ENCODE results near the gene SFXN2. TPM values are rescaled to one million over a fixed set of nuclear protein-coding genes. Genes with fewer than 3 reads are reported as not detected.

Gene SFXN2
- total and polyA plus RNA-seq, 8 donors: 15.7 to 21.0 (median 17.9) TPM

DNA sequence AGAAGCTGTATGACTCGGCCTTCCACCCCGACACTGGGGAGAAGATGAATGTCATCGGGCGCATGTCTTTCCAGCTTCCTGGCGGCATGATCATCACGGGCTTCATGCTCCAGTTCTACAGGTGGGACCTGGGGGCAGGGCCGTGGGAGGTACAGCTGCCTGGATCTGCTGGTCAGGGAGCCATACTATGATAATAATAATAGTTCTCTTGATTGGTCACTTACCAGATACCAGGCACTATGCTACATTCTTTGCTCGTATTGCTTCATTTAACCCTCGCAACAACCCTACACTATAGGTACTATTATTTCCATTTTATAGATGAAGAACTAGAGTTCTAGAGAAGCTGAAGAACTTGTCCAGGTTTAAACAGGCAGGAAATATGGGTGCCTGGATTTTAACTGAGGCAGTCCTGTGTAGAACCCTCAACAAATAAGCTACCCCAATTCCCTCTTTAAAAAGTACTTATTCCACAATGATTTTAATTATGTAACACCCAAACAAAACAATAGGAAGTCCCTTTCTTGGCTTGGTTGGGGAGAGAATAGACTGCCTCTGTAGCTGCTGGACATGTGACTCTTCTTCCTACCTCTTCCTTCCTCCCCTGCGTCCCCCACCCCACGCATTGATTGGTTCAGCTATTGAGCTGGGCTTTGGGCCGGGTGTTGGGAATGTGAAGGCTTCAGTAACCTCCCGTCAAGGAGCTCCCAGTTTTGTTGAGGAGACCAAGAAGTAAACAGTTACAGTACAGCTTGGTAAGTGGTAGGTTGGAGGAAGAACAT lies 12.8 kb downstream of the SFXN2 start:
- ATAC-seq: peak; percentile 9
- no peaks in the 10 kb centered on the region for H3K9me3 ChIP-seq
- peak overlapping the region in 1 of 2 donors; percentile 33 for H3K27ac ChIP-seq
- peaks cover 0 to 13% of the 10 kb centered on the region in 2 donors for H3K4me1 ChIP-seq
- H3K27me3 ChIP-seq: no peaks in the 10 kb centered on the region
- DNase-seq: no peak
- H3K4me3 ChIP-seq: no peak overlapping the region
- TF ChIP-seq, protein P1, sequence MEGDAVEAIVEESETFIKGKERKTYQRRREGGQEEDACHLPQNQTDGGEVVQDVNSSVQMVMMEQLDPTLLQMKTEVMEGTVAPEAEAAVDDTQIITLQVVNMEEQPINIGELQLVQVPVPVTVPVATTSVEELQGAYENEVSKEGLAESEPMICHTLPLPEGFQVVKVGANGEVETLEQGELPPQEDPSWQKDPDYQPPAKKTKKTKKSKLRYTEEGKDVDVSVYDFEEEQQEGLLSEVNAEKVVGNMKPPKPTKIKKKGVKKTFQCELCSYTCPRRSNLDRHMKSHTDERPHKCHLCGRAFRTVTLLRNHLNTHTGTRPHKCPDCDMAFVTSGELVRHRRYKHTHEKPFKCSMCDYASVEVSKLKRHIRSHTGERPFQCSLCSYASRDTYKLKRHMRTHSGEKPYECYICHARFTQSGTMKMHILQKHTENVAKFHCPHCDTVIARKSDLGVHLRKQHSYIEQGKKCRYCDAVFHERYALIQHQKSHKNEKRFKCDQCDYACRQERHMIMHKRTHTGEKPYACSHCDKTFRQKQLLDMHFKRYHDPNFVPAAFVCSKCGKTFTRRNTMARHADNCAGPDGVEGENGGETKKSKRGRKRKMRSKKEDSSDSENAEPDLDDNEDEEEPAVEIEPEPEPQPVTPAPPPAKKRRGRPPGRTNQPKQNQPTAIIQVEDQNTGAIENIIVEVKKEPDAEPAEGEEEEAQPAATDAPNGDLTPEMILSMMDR (IDR thresholded peaks at IDR 0.05): no peak
- intact Hi-C loops (cut with DNase I): loop anchor here in 1 of 2 donors (5.0 kb wide), 1 partner anchor 175 kb away; no protein-coding TSS in a partner anchor
- H3K36me3 ChIP-seq: peaks cover 0 to 14% of the 10 kb centered on the region in 2 donors

DNA sequence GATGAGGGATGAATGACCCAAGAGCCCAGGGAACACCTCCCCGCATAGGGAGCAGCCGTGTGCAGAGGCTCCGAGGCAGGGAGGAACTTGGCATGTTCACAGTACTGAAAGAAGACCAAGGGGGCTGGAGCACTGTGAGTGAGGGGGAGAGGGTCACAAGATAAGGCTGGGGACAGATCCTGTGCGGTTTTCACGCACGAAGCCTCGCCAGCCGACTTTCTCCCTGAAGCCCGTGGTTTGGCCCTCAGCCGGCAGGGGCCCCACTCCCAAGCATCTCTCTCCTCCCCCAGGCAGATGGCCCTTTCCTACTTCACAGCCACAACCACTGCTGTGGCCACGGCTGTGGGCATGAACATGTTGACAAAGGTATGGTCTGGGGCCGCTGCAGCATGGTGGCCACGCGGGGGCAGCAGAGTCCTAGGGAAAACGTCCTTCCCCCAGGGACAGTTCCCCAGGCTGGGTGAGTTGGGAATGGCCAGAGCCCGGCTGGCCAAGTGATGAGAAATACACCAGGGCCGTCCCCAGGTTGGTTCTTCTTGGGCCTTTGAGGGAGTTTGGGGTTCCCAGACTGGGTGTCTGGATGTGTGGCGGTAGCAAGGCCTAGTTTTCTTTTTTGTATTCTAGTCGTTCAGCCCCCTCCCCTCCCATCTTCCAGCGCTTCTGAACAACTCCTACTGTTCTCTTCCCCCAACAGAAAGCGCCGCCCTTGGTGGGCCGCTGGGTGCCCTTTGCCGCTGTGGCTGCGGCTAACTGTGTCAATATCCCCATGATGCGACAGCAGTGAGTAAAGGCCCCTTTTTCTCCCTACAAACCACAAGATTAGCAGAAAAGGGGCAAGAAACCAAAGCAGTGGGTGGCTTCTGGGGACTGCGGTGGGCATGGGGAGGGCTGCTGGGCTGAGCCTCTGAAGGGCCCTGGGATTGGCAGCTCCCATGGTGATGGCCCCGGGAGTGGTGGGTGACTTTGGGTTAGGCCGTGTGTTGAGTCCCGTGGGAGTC lies 14.9 kb downstream of the SFXN2 start:
- H3K27me3 ChIP-seq: no peaks in the 10 kb centered on the region
- no peak overlapping the region for H3K4me3 ChIP-seq
- peak; percentile 97 for ATAC-seq
- no peak overlapping the region for H3K27ac ChIP-seq
- peak; percentile 67 to 96 (median 86) for DNase-seq
- intact Hi-C loops (cut with DNase I): loop anchor here in 1 of 2 donors (5.0 kb wide), 1 partner anchor 173 kb away; no protein-coding TSS in a partner anchor
- no peaks in the 10 kb centered on the region for H3K9me3 ChIP-seq
- TF ChIP-seq, protein P1 (IDR thresholded peaks at IDR 0.05): peak; percentile 84 to 96
- H3K4me1 ChIP-seq: peaks cover 0 to 13% of the 10 kb centered on the region in 2 donors
- peaks cover 0 to 14% of the 10 kb centered on the region in 2 donors for H3K36me3 ChIP-seq

DNA sequence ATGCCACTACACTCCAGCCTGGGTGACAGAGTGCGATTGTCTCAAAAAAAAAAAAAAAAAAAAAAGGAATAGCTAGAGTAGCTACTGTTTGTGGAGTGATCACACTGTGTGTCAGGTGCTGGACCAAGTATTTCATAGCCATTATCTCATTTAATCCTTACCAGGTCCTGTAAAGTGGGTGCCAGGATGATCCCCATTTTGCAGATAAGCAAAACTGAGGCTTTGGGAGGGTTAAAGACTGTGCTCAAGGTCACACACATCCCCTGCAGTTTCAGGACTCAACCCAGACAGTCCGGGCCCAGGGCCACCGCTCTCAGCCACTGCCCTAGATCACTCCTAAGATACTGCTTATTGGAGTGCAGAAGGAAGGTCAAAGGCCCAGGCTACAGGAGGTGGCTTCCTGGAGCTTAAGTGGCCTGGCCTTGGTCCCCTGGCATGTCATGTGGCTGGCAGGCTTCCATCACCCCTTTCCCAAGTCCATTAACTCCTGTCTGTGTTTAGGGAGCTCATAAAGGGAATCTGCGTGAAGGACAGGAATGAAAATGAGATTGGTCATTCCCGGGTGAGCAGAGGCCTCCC lies 16.9 kb downstream of the SFXN2 start:
- no peaks in the 10 kb centered on the region for H3K9me3 ChIP-seq
- TF ChIP-seq, protein P1 (IDR thresholded peaks at IDR 0.05): no peak
- intact Hi-C loops (cut with DNase I): no loop called here
- no peak overlapping the region for H3K4me3 ChIP-seq
- peaks cover 0 to 13% of the 10 kb centered on the region in 2 donors for H3K4me1 ChIP-seq
- H3K27ac ChIP-seq: no peak overlapping the region
- no peaks in the 10 kb centered on the region for H3K27me3 ChIP-seq
- DNase-seq: no peak
- H3K36me3 ChIP-seq: peaks cover 0 to 14% of the 10 kb centered on the region in 2 donors
- ATAC-seq: no peak

DNA sequence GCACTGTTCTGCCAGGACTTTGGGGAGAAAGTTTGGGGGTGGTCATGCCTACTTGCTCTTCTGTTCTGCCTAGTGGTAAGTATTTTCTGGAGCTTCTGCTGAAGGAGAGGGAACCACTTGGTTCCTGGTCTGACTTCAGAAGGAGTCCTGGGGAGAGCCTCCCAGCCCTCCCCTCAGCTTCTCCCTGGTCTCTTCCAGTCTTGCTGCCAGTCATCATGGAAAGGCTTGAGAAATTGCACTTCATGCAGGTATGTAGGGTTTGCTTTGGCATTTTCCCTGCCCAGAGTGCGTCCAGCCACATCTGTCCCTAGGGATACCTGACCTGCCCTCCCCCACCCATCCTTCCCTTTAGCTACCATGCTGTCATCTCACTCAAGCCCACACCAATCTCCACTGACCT lies 18.2 kb downstream of the SFXN2 start:
- Histone ChIP-seq H3K36me3 (peaks cover 0 to 6% of the 10 kb centered on the region in 2 donors), H3K27me3 (no peaks in the 10 kb centered on the region), H3K4me1 (peaks cover 0 to 10% of the 10 kb centered on the region in 2 donors), H3K27ac (no peak overlapping the region), H3K4me3 (no peak overlapping the region), H3K9me3 (no peaks in the 10 kb centered on the region)
- DNase-seq: no peak
- TF ChIP-seq, protein P1 (IDR thresholded peaks at IDR 0.05): no peak
- intact Hi-C loops (cut with DNase I): no loop called here
- no peak for ATAC-seq
